GM18858 (cell line): ENCODE data around the gene PRSS53.

ENCODE experiments used
- ATAC-seq: cut with Tn5 transposase; IDR thresholded peaks from one replicate; pipeline ENCODE4 v1.9.1; 2021; ENCODE audit not compliant: unreplicated experiment

The PRSS53 gene

DNA sequence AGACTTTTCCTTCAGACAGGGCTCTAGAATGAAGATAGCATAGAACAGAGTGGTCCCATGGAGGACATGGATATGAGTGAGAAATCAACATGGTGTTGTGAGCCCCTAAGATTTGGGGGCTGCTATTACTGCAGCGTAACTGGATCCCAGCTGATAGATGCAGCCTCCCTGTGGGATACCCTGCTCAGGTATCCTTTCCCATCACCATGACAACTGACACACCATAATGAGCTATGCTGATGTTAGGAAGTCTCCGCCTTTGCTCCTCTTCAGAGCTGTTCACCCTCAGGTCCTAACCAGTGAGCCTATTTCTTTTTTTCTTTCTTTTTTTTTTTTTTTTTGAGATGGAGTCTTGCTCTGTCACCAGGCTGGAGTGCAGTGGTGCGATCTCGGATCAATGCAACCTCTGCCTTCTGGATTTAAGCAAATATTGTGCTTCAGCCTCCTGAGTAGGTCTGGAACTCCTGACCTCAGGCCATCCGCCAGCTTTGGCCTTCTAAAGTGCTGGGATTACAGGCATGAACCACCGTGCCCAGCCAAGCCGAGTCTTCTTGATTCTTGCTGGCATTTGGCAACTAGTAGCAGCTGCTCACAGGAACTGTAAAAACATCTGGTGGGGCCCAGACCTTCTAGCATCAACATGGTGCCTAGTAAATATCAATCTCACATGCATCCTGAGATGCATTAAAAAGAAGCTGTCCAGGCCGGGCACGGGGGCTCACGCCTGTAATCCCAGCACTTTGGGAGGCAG lies 38.3 kb downstream of the PRSS53 start:
- no peak for ATAC-seq

DNA sequence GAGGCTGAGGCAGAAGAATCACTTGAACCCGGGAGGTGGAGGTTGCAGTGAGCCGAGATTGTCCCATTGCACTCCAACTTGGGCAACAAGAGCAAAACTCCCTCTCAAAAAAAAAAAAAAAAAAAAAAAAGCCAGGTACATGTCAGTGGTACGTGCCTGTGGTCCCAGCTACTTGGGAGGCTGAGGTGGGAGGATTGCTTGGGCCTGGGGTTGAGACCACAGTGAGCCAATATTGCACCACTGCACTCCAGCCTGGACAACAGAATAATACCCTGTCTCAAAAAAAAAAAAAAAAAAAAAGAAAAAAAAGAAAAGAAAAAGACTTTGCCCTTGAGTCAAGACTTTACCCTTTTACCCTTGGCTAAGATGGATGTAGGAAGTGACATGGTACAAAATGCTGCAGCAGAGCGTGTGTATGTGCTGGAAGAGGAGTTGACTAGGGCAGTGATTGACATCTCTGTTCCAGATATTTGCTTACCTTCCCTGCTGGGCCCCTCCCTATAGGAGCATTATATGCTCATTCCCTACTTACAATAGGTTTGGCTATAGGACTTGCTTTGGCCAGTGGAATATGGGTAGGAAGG lies 44.8 kb downstream of the PRSS53 start:
- no peak for ATAC-seq

DNA sequence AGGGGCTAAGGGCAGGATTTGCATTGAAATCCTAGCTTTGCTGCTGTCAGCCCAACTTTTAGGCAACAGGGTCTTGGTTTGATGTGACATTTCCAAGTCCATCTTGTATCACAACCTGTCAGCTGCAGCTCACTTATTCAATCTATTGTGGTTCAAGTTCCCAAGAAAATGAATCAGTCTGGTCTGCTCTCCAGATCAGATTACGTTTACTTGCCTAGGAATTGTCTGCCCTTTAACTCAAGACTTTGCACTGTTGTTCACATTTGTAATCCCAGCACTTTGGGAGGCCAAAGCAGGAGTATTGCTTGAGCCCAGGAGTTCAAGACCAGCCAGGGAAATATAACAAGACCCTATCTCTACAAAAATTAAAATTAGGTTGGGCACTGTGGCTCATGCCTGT lies 45.4 kb downstream of the PRSS53 start:
- ATAC-seq: no peak

DNA sequence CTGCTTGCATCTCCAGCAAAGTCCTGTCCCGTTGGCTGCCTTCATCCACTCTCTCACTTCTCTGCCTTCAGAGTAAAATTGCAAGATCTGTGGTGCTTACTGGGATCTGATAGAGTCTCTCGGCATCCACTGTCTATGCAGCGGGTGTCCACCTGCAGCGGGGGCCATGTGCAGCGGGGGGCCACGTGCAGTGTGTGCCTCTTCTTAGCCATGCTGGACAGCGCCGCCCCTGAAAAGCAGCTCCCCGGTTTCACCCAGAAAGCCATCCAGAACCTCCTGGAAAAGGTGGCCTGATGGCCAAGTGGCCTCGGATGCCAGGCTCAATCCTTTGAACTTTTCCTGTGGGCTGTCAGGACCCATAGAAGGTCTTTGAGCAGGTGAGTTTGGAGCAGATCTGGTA lies 45.9 kb downstream of the PRSS53 start:
- no peak for ATAC-seq

DNA sequence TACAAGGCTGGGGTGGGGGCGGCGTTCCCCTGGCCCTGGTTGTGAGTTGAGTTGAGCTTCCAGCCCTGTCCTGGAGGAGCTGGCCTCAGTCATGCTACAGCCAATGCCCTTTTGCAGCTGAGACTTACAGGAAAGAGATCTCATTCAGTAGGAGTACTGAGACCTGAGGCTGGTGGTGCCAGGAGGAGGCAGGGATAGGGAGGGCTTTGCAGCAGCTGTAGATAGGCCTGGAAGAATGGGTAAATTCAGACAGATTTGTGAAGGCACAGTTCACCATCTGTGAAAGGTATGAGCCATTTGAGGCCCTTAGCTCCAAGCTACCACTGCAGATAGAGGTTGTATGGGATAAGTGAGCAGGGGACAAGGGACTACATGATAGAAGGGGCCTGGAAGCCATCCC lies 49.8 kb downstream of the PRSS53 start:
- no peak for ATAC-seq

DNA sequence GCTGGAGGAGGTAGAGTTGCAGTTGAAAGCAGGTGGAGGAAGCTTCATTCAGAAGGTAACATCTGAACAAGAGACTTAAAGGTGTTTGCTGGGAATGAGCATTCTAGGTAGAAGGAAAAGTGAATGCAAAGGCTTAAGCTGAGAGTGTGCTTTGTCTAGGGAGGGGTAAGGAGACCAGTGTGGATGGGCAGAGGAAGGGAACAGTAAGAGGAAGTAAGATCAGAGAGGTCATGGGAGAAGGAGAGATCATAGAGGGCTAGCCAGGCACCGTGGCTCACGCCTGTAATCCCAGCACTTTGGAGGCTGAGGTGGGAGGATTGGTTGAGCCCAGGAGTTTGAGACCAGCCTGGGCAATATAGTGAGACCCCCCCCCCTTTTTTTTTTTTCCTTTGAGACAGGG lies 52.1 kb downstream of the PRSS53 start:
- ATAC-seq: no peak

DNA sequence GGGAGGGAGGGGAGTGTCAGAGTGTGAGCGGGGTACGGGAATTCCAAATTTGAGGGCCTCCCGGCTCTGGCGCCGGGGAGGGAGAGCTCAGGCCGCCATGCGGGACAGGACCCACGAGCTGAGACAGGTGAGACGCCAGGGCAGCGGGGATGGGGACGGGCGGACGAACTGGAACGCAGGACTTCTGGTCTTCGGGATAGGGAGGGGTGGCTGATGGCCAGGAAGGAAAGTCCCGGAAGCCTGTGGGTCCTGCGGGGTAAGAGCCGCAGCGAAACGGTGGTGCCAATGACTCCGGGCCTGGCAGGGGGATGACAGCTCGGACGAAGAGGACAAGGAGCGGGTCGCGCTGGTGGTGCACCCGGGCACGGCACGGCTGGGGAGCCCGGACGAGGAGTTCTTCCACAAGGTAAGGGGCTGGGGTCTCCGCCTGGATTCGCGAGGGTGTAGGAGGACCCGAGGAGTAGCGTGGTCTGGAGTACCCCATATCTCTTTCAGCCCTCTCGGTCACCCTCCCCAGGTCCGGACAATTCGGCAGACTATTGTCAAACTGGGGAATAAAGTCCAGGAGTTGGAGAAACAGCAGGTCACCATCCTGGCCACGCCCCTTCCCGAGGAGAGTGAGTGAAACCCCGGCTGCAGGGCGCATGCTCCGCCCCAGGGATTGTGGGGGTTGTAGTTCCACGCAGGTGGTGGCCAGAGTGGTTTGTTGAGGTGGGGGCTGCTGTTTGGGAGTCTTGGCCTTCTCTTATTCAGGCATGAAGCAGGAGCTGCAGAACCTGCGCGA lies 54.8 kb downstream of the PRSS53 start:
- peak; percentile 40 for ATAC-seq
